Lung (tissue), 12 donors: ENCODE results near the gene WDR53. TPM values are rescaled to one million over a fixed set of nuclear protein-coding genes. Genes with fewer than 3 reads are reported as not detected.

Source experiments
- ATAC-seq: fragments of 200-7000 bp; cut with Tn5 transposase; one replicate; pipeline ENCODE4 v1.9.1; 2020; ENCODE audit warnings: moderate number of reproducible peaks; ENCODE audit not compliant: insufficient read depth, low FRiP score
- DNase-seq, 3 donors: peaks; one replicate each; pipeline ENCODE4 v3.0.0-alpha.2; 2013 to 2017
- H3K27ac ChIP-seq, 2 donors: one replicate each; pipeline ENCODE4 v1.5.1; 2013; ENCODE audit warnings: mild to moderate bottlenecking in 2 of 2, moderate library complexity in 2 of 2, control low read depth in 1 of 2, inconsistent platforms in 1 of 2, low read depth in 1 of 2, low read length in 1 of 2
- H3K27me3 ChIP-seq, 3 donors: one replicate each; pipeline ENCODE4 v1.5.1; 2013; ENCODE audit warnings: low read length in 2 of 3; ENCODE audit not compliant: control insufficient read depth in 3 of 3, insufficient read depth in 3 of 3
- H3K36me3 ChIP-seq, 4 donors: one replicate each; pipeline ENCODE4 v1.5.1; 2013; ENCODE audit warnings: low read length in 4 of 4, mild to moderate bottlenecking in 1 of 4, moderate library complexity in 1 of 4; ENCODE audit not compliant: control insufficient read depth in 4 of 4, insufficient read depth in 4 of 4
- H3K4me1 ChIP-seq, 5 donors: one replicate each; pipeline ENCODE4 v1.5.1; 2013; ENCODE audit warnings: low read length in 5 of 5, mild to moderate bottlenecking in 2 of 5, moderate library complexity in 1 of 5; ENCODE audit not compliant: control insufficient read depth in 5 of 5, insufficient read depth in 5 of 5
- H3K4me3 ChIP-seq: one replicate; pipeline ENCODE4 v1.5.1; 2013; ENCODE audit warnings: mild to moderate bottlenecking, control low read depth, moderate library complexity
- H3K9ac ChIP-seq, 2 donors: one replicate each; pipeline ENCODE4 v1.5.1; 2013; ENCODE audit warnings: low read length in 2 of 2, control low read depth in 1 of 2; ENCODE audit not compliant: insufficient read depth in 1 of 2
- H3K9me3 ChIP-seq, 4 donors: one replicate each; pipeline ENCODE4 v1.5.1; 2013; ENCODE audit warnings: low read length in 3 of 4, mild to moderate bottlenecking in 1 of 4, moderate library complexity in 1 of 4; ENCODE audit not compliant: control insufficient read depth in 4 of 4, insufficient read depth in 3 of 4
- WGBS, 2 donors: extraction: QIAGEN DNeasy Blood & Tissue Kit; methylation state at CpG; one replicate each; pipeline ENCODE4 v1.1.7; 2013; 5-methylcytosine and 5-hydroxymethylcytosine counted together
- polyA plus RNA-seq, 2 donors: library from polyadenylated mRNA; stranded (reverse); fragments of 200-250 nt; gene quantifications; one replicate each; pipeline ENCODE4 v1.2.1, GENCODE V29; 2013
- total RNA-seq, 2 donors: library from RNA; depleted of rRNA in 1 of 2; stranded (reverse); fragments of >200 nt in 1 of 2; gene quantifications; one replicate each; pipeline ENCODE4 v1.2.1, GENCODE V29; 2014 to 2021
- TF ChIP-seq, protein P1 (sequence below): IDR thresholded peaks from 2 replicates; pipeline ENCODE4 v1.5.1; 2012; ENCODE audit warnings: mild to moderate bottlenecking; ENCODE audit errors: control extremely low read depth, extremely low read depth
- donor health status: control.
- donor health status: control.
- donor health status: Bipolar disorder and iron deficiency.
- donor health status: healthy.
- donor health status: DM: yes; HTN: yes; CAD: no.

Gene WDR53
- total and polyA plus RNA-seq, 4 donors, result 6.3 to 17.4 (median 9.5) TPM

DNA sequence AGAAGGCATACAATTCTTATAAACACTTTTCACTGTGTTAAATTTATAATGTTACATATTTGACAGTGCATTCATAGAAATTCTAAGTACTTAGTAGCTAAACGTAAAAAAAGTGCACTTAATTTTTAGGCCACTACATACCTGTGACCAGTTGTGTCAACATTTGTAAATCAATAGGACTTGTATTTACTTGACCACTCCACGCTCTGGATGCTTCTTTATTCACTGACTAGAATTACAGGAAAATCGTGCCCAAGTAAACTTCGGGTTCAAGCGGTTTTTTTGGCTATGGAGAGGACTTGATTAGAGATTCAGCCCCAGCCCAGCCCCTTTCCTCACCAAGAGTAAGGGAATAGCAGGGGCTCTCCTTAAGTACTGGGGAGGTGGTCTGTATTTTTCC, 21.8 kb downstream of the WDR53 start:
- H3K4me1 ChIP-seq, result no peaks in the 10 kb centered on the region
- H3K9me3 ChIP-seq, result no peaks in the 10 kb centered on the region
- no peaks in the 10 kb centered on the region for H3K27me3 ChIP-seq
- peak in 2 of 3 donors; percentile 45 to 62 for DNase-seq
- no peak overlapping the region for H3K4me3 ChIP-seq
- no peaks in the 10 kb centered on the region for H3K36me3 ChIP-seq
- 59 to 81% methylated on average over 5 of the region's 5 CpGs for WGBS, 2 donors
- no peak for ATAC-seq
- H3K9ac ChIP-seq, result no peak overlapping the region
- TF ChIP-seq, protein P1, sequence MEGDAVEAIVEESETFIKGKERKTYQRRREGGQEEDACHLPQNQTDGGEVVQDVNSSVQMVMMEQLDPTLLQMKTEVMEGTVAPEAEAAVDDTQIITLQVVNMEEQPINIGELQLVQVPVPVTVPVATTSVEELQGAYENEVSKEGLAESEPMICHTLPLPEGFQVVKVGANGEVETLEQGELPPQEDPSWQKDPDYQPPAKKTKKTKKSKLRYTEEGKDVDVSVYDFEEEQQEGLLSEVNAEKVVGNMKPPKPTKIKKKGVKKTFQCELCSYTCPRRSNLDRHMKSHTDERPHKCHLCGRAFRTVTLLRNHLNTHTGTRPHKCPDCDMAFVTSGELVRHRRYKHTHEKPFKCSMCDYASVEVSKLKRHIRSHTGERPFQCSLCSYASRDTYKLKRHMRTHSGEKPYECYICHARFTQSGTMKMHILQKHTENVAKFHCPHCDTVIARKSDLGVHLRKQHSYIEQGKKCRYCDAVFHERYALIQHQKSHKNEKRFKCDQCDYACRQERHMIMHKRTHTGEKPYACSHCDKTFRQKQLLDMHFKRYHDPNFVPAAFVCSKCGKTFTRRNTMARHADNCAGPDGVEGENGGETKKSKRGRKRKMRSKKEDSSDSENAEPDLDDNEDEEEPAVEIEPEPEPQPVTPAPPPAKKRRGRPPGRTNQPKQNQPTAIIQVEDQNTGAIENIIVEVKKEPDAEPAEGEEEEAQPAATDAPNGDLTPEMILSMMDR, result no peak
- H3K27ac ChIP-seq, result no peak overlapping the region

DNA sequence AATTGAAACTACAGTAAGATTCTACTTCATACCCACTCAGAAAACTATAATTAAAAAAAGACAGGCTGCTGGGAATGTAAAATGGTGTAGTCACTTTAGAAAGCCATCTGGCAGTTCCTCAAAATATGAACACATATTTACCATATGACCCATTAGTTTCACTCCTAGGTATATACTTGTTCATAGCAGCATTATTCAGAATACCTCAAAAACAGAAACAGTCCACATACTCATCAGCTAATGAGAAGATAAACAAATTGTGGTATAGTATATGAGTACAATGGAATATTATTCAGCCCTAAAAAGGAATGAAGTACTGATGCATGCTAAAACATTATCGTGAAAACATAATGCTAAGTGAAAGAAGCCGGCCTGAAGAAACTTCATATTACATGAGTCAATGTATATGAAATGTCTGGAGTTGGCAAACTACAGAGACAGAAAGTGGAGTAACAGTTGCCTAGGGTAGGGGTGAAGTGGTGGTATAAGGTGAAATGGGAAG, 23.8 kb downstream of the WDR53 start:
- Histone ChIP-seq H3K9ac (no peak overlapping the region), H3K27me3 (no peaks in the 10 kb centered on the region), H3K4me1 (no peaks in the 10 kb centered on the region), H3K4me3 (no peak overlapping the region), H3K36me3 (no peaks in the 10 kb centered on the region), H3K9me3 (no peaks in the 10 kb centered on the region), H3K27ac (no peak overlapping the region)
- TF ChIP-seq, protein P1, result no peak
- 85 to 96% methylated on average over 2 of the region's 2 CpGs for WGBS, 2 donors
- DNase-seq, result no peak
- ATAC-seq, result no peak

GRCh38 chr3:196541684-196542445, 26.5 kb downstream of the WDR53 start:
- Histone ChIP-seq H3K27me3 (no peaks in the 10 kb centered on the region), H3K4me1 (no peaks in the 10 kb centered on the region), H3K36me3 (no peaks in the 10 kb centered on the region), H3K9me3 (no peaks in the 10 kb centered on the region), H3K4me3 (no peak overlapping the region), H3K9ac (no peak overlapping the region), H3K27ac (no peak overlapping the region)
- TF ChIP-seq, protein P1, result no peak
- 83 to 86% methylated on average over 6 of the region's 6 CpGs for WGBS, 2 donors
- ATAC-seq (no peak), DNase-seq (no peak)
